ENCODE data around the gene PMFBP1. TPM values are rescaled to one million over a fixed set of nuclear protein-coding genes. Genes with fewer than 3 reads are reported as not detected.

The PMFBP1 gene
- total and polyA plus RNA-seq, 2 experiments from 2014 or later, result 2.6 to 3.3 TPM

- Mint-ChIP-seq H3K4me1 (no peaks in the 10 kb centered on the region; the same call in 2 of the 3 replicates), H3K36me3 (ENCODE audit: low read depth) (no peaks in the 10 kb centered on the region; the same call in 2 of the 3 replicates), H3K27me3 (ENCODE audit: insufficient read depth, low read depth, poor library complexity) (no peaks in the 10 kb centered on the region), H3K9me3 (peaks cover 8% of the 10 kb centered on the region), H3K4me3 (no peak overlapping the region), H3K27ac (no peak overlapping the region)
- no peak for TF ChIP-seq CTCF (conservative IDR thresholded peaks at IDR 0.05; ENCODE audit: low read depth in 2 of 2)
- TF ChIP-seq ZNF462 (CRISPR knock-in tag; IDR thresholded peaks at IDR 0.05), result no peak
- TF ChIP-seq ZNF114 (CRISPR knock-in tag; IDR thresholded peaks at IDR 0.05), result no peak
- TF ChIP-seq ETS1 (IDR thresholded peaks at IDR 0.05), result no peak
- TF ChIP-seq EZH2phosphoT487 (IDR thresholded peaks at IDR 0.05; ENCODE audit: unreplicated experiment), result no peak
- no peak for TF ChIP-seq ZNF331 (CRISPR knock-in tag; IDR thresholded peaks at IDR 0.05; ENCODE audit: low read depth)
- no peak for TF ChIP-seq STAT1 (IDR thresholded peaks at IDR 0.05; ENCODE audit: unreplicated experiment)
- TF ChIP-seq JUNB (IDR thresholded peaks at IDR 0.05; ENCODE audit: unreplicated experiment), result no peak
- TF ChIP-seq REST (IDR thresholded peaks at IDR 0.05; ENCODE audit: unreplicated experiment), result no peak
- TF ChIP-seq CREB1 (CRISPR knock-in tag; IDR thresholded peaks at IDR 0.05; ENCODE audit: low read depth), result no peak
- no peak for TF ChIP-seq NANOG (IDR thresholded peaks at IDR 0.05; ENCODE audit: borderline replicate concordance)
- no peak for TF ChIP-seq EZH2 (IDR thresholded peaks at IDR 0.05; ENCODE audit: low read depth, unreplicated experiment)
- no peak for TF ChIP-seq POLR2AphosphoS5 (IDR thresholded peaks at IDR 0.05; ENCODE audit: low read depth)
- H3K36me3 ChIP-seq (ENCODE audit: insufficient read depth), result no peaks in the 10 kb centered on the region
- DNase-seq (ENCODE audit: low spot score) (no peak), ATAC-seq (no peak)
- H3K4me3 ChIP-seq, result no peak overlapping the region
- H4K20me1 ChIP-seq (replicated peaks; ENCODE audit: insufficient read depth), result no peaks in the 10 kb centered on the region
- H3F3A ChIP-seq (replicated peaks; ENCODE audit: low read depth), result no peaks in the 10 kb centered on the region
- no peaks in the 10 kb centered on the region for H3K9me2 ChIP-seq (ENCODE audit: insufficient read depth)
- no peak overlapping the region for H2AFZ ChIP-seq
- no peaks in the 10 kb centered on the region for H3K79me2 ChIP-seq (replicated peaks; ENCODE audit: insufficient read depth)
- no peaks in the 10 kb centered on the region for H3K4me1 ChIP-seq (ENCODE audit: insufficient read depth)
- no peak overlapping the region for H3K27ac ChIP-seq (ENCODE audit: low read depth)
- H3K27me3 ChIP-seq (ENCODE audit: insufficient read depth), result no peaks in the 10 kb centered on the region
- H3K4me2 ChIP-seq, result no peak overlapping the region
These were observed 47.3 kb upstream of the PMFBP1 start for GRCh38 chr16:72219282-72219681.
